Measurements from ENCODE around the gene GRIN2B.

GRIN2B gene

DNA sequence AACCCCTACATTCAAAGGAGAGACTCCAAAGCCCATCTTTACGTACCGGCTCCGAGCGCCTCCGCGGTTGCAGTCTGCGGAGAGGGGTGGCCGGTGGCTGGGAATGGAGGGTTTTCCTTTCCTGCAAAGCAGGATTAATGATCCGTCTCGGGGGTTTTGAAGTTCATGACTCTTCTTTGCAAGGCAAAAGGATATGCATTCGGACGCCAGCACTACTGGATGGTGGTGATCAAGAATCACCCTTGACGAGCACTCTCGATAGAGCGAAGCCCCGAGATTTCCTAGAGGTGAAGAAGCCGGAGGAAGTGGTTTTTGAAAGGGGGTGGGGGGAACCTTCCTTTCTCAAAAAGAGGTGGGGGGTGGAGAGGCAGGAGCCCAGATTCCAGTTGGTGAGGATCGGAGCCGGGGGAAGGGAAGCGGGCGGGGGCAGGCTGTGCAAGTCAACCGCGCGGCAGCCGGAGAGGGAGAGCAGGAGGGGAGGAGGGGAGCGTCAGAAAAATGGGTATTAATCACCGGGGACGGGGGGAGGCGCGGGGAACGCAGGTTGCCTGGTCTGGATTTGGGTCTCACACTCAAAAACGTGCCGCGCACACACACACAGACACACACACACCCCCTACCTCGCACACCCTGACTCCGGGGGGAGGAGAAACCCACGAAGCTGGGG lies at the start of gene GRIN2B:
Gene GRIN2B (minus strand): TSS at position 307 of the 667 bp plus-strand sequence. CDS start 115,394 bp downstream, outside the sequence.
- DNase-seq (ENCODE audit: extremely low spot score, insufficient read length, low read depth), result no peak
- no peak for FAIRE-seq

- DNase-seq (ENCODE audit: extremely low spot score, insufficient read length, low read depth) (no peak), FAIRE-seq (no peak)
Observed at GRCh38 chr12:14026537-14026936, 45.1 kb upstream of the GRIN2B start.

- no peak for FAIRE-seq
- DNase-seq (ENCODE audit: extremely low spot score, insufficient read length, low read depth), result no peak
Observed at GRCh38 chr12:14024591-14024990, 43.2 kb upstream of the GRIN2B start.

DNA sequence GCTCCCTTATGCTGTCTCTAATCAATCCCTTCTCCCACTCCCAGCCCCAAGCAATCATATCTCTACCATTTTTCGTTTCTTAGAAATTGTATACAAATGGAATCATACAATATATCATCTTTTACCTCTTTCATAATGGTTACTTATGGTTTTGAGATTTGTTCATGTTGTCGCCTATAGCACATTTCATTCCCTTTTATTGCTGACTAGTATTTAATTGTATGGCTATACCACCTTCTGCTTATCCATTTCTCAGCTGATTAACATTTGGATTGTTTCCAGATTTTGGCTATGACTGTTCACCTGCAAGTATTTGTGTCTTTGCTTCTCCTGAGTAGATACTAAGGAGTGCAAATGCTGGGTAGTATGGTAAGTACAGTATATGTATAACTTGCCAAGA lies 36.7 kb upstream of the GRIN2B start:
- FAIRE-seq, result no peak
- DNase-seq (ENCODE audit: extremely low spot score, insufficient read length, low read depth), result no peak

GRCh38 chr12:14010989-14011388 lies 29.6 kb upstream of the GRIN2B start:
- DNase-seq (ENCODE audit: extremely low spot score, insufficient read length, low read depth) (no peak), FAIRE-seq (no peak)

DNA sequence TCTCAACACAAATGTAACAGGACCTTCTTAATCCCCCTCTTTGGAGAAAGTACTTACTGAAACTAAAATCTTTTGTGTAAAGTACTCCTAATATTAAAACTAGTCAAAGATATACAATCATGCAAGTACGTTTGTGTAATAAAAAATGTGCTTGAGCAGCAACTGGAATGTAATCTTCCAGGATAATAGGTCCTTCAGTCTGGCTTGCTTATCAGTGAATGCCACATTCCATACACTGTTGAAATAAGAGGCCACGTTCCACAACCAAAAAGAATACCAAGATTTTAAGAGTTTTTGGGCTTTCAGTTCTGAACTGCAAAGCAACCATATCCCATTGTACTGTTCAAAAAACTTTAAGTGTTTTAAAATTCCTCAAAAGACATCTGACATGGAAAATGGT lies 26.2 kb upstream of the GRIN2B start:
- FAIRE-seq, result no peak

GRCh38 chr12:13992585-13992984 lies 11.2 kb upstream of the GRIN2B start:
- no peak for FAIRE-seq

More for the DNA sequence above, 26.2 kb upstream of the GRIN2B start:
- no peak for DNase-seq (ENCODE audit: extremely low spot score, insufficient read length, low read depth)

DNA sequence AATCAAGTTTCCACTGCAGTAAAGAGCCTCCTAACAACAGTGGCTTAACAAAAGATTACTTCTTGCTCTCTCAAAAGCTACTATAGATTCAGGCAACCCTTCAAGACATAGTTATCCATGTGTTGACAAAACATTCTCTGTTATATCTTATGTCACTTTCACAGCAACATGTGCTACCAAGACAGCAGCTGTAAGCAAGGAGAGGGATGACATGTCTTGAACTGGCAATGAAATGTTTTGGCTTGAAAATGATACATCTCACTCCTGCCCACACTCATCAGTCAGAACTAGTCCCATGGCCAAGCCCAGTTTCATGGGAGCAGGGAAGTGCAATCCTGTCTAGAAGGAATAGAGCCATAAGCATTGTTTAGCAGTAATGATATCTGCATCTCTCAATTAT lies 10.7 kb upstream of the GRIN2B start:
- DNase-seq (ENCODE audit: extremely low spot score, insufficient read length, low read depth) (no peak), FAIRE-seq (no peak)

More at GRCh38 chr12:13992585-13992984, 11.2 kb upstream of the GRIN2B start:
- no peak for DNase-seq (ENCODE audit: extremely low spot score, insufficient read length, low read depth)

GRCh38 chr12:13986031-13986430 lies 4.6 kb upstream of the GRIN2B start:
- DNase-seq (ENCODE audit: extremely low spot score, insufficient read length, low read depth) (no peak), FAIRE-seq (no peak)

DNA sequence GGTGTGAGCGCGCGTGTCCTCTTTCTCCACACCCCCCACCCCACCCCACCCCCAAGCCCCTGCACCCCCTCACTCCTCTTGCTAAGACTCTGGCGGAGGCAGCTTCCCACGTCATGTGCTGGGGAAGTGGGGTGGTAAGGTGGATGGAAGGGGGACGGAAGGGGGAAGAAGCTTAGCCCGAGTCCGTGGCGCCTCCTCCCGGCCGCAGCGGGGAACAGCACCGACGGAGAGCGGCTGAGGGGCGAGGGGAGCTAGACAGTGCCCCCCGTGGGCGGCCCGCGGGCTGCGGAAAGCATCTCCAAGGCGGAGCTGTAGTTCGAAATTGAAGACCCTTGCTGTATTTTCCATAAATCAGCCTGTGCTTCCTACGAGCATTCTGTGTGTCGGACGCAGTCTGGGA lies 588 bp upstream of the GRIN2B start:
- FAIRE-seq, result no peak
- no peak for DNase-seq (ENCODE audit: extremely low spot score, insufficient read length, low read depth)

DNA sequence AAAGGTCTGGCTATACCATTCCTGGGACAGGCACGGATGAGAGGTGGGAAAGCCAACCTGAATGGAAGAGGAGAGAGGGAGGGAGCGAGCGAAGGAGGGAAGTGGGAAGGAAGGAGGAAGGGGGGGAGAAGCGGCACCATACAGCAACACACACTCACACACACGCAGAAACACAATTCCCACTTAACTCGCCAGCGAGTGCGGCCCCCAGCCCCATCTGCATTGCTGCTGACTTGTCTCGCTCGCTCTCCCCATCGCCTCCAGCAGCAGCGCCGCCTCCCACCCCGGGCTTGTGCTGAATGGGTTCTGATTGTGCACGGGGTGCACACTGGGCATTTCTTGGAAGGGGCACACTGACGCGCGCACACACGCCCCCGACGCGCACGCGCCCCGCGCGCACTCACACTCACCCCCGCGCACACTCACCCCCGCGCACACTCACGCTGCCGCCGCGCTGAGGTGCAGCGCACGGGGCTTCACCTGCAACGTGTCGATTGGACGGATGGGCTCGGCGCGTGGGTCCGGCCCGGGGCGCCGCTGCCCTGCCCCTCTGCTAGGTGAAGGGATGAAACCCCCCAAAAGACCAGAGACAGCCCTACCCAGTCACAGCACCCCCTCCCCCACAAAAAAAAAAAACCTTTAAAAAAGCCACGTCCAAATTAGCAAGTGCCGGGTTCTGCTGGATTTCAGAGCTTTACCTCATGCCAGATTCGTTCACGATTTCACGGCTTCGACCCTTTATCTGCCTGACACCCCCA lies 685 bp downstream of the GRIN2B start:
- DNase-seq (ENCODE audit: extremely low spot score, insufficient read length, low read depth), result no peak

GRCh38 chr12:13979772-13980378 lies 1.5 kb downstream of the GRIN2B start:
- DNase-seq (ENCODE audit: extremely low spot score, insufficient read length, low read depth) (no peak), FAIRE-seq (no peak)

More for the DNA sequence above, 685 bp downstream of the GRIN2B start:
- FAIRE-seq, result no peak

GRCh38 chr12:13978876-13979275 lies 2.5 kb downstream of the GRIN2B start:
- FAIRE-seq, result no peak

DNA sequence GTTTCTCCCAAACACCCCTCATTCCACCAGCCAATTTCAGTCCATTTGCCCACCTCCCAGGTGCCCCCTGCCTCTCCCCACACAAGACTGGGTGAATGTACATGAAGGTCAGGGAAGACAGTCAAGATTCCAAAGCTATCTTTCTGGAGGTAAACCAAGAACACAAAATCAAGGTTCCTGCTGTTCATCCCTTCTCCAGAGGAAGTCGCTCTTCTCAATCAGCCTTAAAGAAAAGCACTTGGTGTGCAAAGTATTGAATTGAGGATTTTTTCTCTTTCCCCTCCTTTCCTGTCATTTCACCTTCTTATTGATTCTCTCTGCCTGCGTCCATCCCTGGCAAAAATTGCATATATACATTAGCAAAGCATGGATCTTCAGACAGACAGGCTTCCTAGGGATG lies 4.5 kb downstream of the GRIN2B start:
- DNase-seq (ENCODE audit: extremely low spot score, insufficient read length, low read depth), result no peak
- FAIRE-seq, result no peak

More at GRCh38 chr12:13978876-13979275, 2.5 kb downstream of the GRIN2B start:
- no peak for DNase-seq (ENCODE audit: extremely low spot score, insufficient read length, low read depth)

DNA sequence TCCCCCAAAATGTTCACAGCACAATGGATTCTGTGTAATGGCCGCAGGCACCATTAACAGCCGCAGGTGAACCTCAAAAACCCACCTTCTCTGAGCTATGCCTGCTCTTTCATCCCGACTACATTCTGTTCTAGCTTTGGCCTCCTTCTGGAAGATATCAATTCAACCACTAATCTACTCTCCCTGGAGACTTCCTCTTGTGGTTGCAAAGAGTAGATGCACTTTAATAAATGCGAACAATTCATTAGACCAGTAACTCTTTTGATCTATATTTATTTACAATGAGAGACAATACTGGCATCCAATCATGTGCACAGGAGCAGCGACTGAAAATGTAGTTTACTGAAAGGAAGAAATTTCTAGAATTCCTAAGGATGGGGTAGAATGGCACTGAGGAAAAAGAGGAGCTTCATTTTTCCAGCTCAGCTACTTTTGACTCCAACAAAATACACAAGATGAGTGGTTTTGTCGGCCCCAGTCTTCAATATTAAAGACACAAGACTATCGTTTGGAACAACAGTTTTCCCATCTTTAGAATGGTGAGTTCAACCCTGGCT lies 5.3 kb downstream of the GRIN2B start:
- FAIRE-seq (no peak), DNase-seq (ENCODE audit: extremely low spot score, insufficient read length, low read depth) (no peak)

GRCh38 chr12:13973996-13974395 lies 7.4 kb downstream of the GRIN2B start:
- no peak for DNase-seq (ENCODE audit: extremely low spot score, insufficient read length, low read depth)
- no peak for FAIRE-seq

DNA sequence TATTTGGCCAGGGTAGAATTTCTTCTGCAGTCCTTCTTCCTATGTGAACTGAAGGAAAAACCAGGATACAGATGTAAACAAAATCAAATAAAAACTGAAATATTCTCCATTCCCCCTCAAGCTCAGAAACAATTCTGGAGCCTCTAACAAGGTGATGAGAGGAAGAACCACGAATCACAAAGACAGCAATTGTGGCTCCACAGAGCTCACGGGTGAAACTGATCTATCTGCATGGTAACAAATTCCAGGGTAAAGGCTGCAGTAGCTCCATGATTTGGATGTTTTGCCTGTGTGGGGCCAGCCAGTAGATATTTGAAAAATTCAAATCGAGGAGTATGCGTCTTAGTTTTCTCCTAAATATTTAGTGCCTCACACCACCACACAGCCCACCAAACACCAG lies 10.6 kb downstream of the GRIN2B start:
- DNase-seq (ENCODE audit: extremely low spot score, insufficient read length, low read depth), result no peak
- FAIRE-seq, result no peak

GRCh38 chr12:13968281-13968680 lies 13.1 kb downstream of the GRIN2B start:
- DNase-seq (ENCODE audit: extremely low spot score, insufficient read length, low read depth), result no peak
- FAIRE-seq, result no peak

DNA sequence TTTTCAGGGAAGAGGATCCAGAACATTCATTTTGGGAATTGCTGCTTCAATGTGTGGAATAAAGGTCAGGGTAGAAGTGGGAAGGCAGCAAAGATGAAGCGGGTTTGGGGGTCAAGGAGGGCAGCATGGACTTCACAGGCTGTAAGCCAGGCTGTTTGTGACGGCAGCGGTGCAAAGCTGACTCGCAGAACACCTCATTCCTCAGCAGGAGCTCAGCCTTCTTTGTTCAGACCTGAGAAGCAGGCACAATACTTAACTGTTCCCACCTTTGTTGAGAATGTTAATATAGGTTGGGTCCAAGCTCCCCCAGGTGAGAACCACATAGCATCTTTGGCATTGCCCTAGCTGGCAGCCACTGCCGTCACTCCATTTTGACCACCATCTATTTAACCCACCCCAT lies 16.7 kb downstream of the GRIN2B start:
- FAIRE-seq, result no peak
- DNase-seq (ENCODE audit: extremely low spot score, insufficient read length, low read depth), result no peak

DNA sequence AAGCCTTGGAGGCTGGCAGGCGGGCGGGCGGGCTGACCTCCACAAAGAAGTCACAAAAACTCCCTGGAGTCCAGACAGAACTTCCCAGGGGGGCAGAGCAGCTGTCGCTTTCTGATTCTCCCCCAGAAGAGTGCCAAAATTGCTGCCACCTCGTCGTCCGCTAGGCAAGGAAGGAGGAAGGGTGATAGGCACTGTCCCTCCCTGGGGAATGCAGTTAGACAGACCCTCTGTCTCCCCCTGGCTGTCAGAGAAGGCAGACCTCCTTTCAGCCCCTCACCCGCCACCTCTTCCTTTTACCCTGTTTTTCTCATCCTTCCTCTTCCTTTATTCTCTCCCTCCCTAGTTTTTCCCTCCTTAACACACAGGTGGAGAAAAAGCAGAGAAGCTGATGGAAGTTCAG lies 18.7 kb downstream of the GRIN2B start:
- DNase-seq (ENCODE audit: extremely low spot score, insufficient read length, low read depth) (no peak), FAIRE-seq (no peak)

- no peak for FAIRE-seq
- no peak for DNase-seq (ENCODE audit: extremely low spot score, insufficient read length, low read depth)
Observed at GRCh38 chr12:13961971-13962370, 19.4 kb downstream of the GRIN2B start.

All from GM18507 (cell line).